HepG2 (cell line): ENCODE measurements around the gene CST3. TPM values are rescaled to one million over a fixed set of nuclear protein-coding genes. Genes with fewer than 3 reads are reported as not detected.

Experiments used
- ATF1 ChIP-seq: IDR thresholded peaks from 2 replicates; pipeline ENCODE4 v1.6.1; 2016; ENCODE audit warnings: mild to moderate bottlenecking, control low read depth
- ATF7 ChIP-seq, 2 experiments: fragments of 450-650 bp in 1 of 2; sonication (generic) in 1 of 2; formaldehyde crosslinking in 1 of 2; IDR thresholded peaks; 2 replicates each; pipeline versions ENCODE4 v1.4.0 to v1.6.1; 2016 to 2020; ENCODE audit warnings: antibody characterized with exemption in 1 of 2, mild to moderate bottlenecking in 1 of 2, missing genetic modification reagents in 1 of 2
- BORCS8-MEF2B ChIP-seq: sonication (generic); formaldehyde crosslinking; IDR thresholded peaks from 2 replicates; pipeline ENCODE4 v1.8.0; 2022; ENCODE audit warnings: mild to moderate bottlenecking, missing genetic modification reagents
- CCAR2 ChIP-seq: fragments of 200-400 bp; formaldehyde crosslinking; optimal IDR thresholded peaks from 2 replicates; pipeline ENCODE3; 2018; ENCODE audit warnings: low read depth, mild to moderate bottlenecking, low read length, moderate library complexity
- CERS6 ChIP-seq: sonication (generic); formaldehyde crosslinking; IDR thresholded peaks from 2 replicates; pipeline ENCODE4 v1.5.0; 2020; ENCODE audit warnings: missing genetic modification reagents
- DNMT1 ChIP-seq: sonication (generic); formaldehyde crosslinking; IDR thresholded peaks from 2 replicates; pipeline ENCODE4 v1.5.1; 2020; ENCODE audit warnings: mild to moderate bottlenecking, missing genetic modification reagents
- E2F5 ChIP-seq: sonication (generic); formaldehyde crosslinking; conservative IDR thresholded peaks from 2 replicates; pipeline ENCODE4 v1.4.0; 2020; ENCODE audit warnings: missing genetic modification reagents
- MIER3 ChIP-seq: IDR thresholded peaks from 2 replicates; pipeline ENCODE4 v1.6.1; 2016; ENCODE audit warnings: missing compliant biosample characterization, borderline replicate concordance
- MXD4 ChIP-seq: IDR thresholded peaks from 2 replicates; pipeline ENCODE4 v1.6.1; 2016; ENCODE audit warnings: mild to moderate bottlenecking, missing biosample characterization, missing genetic modification reagents
- NFAT5 ChIP-seq: sonication (generic); formaldehyde crosslinking; IDR thresholded peaks from 2 replicates; pipeline ENCODE4 v1.4.0; 2020; ENCODE audit warnings: missing genetic modification reagents
- NFATC3 ChIP-seq: sonication (generic); formaldehyde crosslinking; IDR thresholded peaks from 2 replicates; pipeline ENCODE4 v1.5.1; 2020; ENCODE audit warnings: mild to moderate bottlenecking, missing genetic modification reagents
- PHB2 ChIP-seq: fragments of 450-650 bp; IDR thresholded peaks from 2 replicates; pipeline ENCODE4 v1.6.1; 2018; ENCODE audit not compliant: partially characterized antibody
- ZGPAT ChIP-seq: IDR thresholded peaks from 2 replicates; pipeline ENCODE4 v1.6.1; 2016; ENCODE audit warnings: mild to moderate bottlenecking
- ZMAT3 ChIP-seq: sonication (generic); formaldehyde crosslinking; conservative IDR thresholded peaks from 2 replicates; pipeline ENCODE4 v1.7.0; 2021; ENCODE audit warnings: missing genetic modification reagents
- ZNF282 ChIP-seq: fragments of 450-650 bp; IDR thresholded peaks from 2 replicates; pipeline ENCODE4 v1.6.1; 2018; ENCODE audit not compliant: partially characterized antibody
- ZNF296 ChIP-seq: sonication (generic); formaldehyde crosslinking; conservative IDR thresholded peaks from 2 replicates; pipeline ENCODE4 v1.5.0; 2020; ENCODE audit warnings: mild to moderate bottlenecking, missing genetic modification reagents
- ZNF589 ChIP-seq: sonication (generic); formaldehyde crosslinking; conservative IDR thresholded peaks from 2 replicates; pipeline ENCODE4 v1.8.0; 2022; ENCODE audit warnings: mild to moderate bottlenecking, moderate library complexity, missing genetic modification reagents
- ZNF670 ChIP-seq: sonication (generic); formaldehyde crosslinking; IDR thresholded peaks from 2 replicates; pipeline ENCODE4 v1.8.0; 2022; ENCODE audit warnings: mild to moderate bottlenecking, missing genetic modification reagents, borderline replicate concordance
- ZNF790 ChIP-seq: sonication (generic); formaldehyde crosslinking; IDR thresholded peaks from 2 replicates; pipeline ENCODE4 v1.8.0; 2022; ENCODE audit warnings: missing genetic modification reagents, mild to moderate bottlenecking, borderline replicate concordance
- ZNF891 ChIP-seq: sonication (generic); formaldehyde crosslinking; IDR thresholded peaks from 2 replicates; pipeline ENCODE4 v1.5.0; 2020; ENCODE audit warnings: mild to moderate bottlenecking, missing genetic modification reagents
- polyA plus RNA-seq, 8 experiments: library from polyadenylated mRNA; depleted of rRNA in 3 of 8; stranded (reverse) in 7 of 8; unstranded in 1 of 8; fragments of >200 nt; fragmentation: Illumina TruSeq in 4 of 8; extraction: Trizol in 4 of 8; gene quantifications; 2 replicates each; pipeline versions ENCODE4 v1.2.1 to v1.2.3, GENCODE V29; 2011 to 2016; ENCODE audit warnings: low read depth in 4 of 8, missing spikeins in 1 of 8, mixed read lengths in 1 of 8; ENCODE audit not compliant: insufficient read depth in 1 of 8
- total RNA-seq, 5 experiments: library from RNA; depleted of rRNA; stranded (reverse); fragments of >200 nt; fragmentation: Illumina TruSeq; extraction: Trizol; gene quantifications; 2 replicates each; pipeline ENCODE4 v1.2.3, GENCODE V29; 2016; ENCODE audit warnings: low read depth in 1 of 5

CST3 gene
- total and polyA plus RNA-seq, 2 of the 13 experiments (the other 11 are each of a cell fraction or from before 2014, with no cell fraction given), result 690 to 1,005 TPM

DNA sequence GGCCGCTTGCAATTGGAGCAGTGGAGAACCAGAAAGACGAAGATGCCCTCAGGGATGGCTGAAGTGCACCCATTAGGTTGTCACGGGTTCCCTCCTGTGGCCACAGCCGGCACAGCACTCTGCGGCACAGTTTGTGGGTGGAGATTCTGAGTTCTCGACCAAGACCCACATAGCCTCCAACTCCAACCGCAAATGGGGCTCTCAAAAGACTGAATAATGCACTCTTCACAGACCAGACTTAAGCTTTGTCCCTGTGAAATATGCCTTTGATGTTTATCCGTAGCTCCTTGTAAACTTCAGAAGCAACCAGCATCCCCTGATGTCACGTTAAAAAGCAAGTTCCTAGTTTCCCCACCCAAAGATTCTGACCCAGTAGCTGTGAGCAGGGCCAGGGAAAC is 31.1 kb downstream of the CST3 start (continued):
- TF ChIP-seq ATF7 (IDR thresholded peaks at IDR 0.05) (no peak), ATF7 (CRISPR knock-in tag; IDR thresholded peaks at IDR 0.05) (no peak), ZNF589 (CRISPR knock-in tag) (no peak), BORCS8-MEF2B (CRISPR knock-in tag) (peak; percentile 78), ZMAT3 (CRISPR knock-in tag) (no peak), ZGPAT (CRISPR knock-in tag) (0 out of 2 replicates have a peak, but pooled peaks have one; percentile 42), NFATC3 (CRISPR knock-in tag) (no peak), E2F5 (CRISPR knock-in tag) (no peak), ZNF891 (no peak), NFAT5 (CRISPR knock-in tag) (no peak), ZNF670 (CRISPR knock-in tag) (no peak), PHB2 (no peak), DNMT1 (CRISPR knock-in tag) (peak; percentile 63; the same call in 1 of the 2 replicates), ZNF790 (no peak), MIER3 (CRISPR knock-in tag) (no peak), ZNF296 (CRISPR knock-in tag) (no peak), MXD4 (CRISPR knock-in tag) (no peak), CCAR2 (no peak), ZNF282 (no peak), CERS6 (no peak), ATF1 (CRISPR knock-in tag) (no peak)
